B cell (primary cell): Measurements from ENCODE around the gene ZCCHC24.

ENCODE experiments used
- EZH2 ChIP-seq: IDR thresholded peaks from 2 replicates; pipeline ENCODE4 v1.6.1; 2012; ENCODE audit warnings: borderline replicate concordance, low read depth, mild to moderate bottlenecking, moderate library complexity, low read length; ENCODE audit not compliant: insufficient read depth, poor library complexity, severe bottlenecking
- TF ChIP-seq, protein P1 (sequence below): fragments of 200-600 bp; IDR thresholded peaks from one replicate; pipeline ENCODE4 v1.8.0; 2022; ENCODE audit warnings: antibody characterized with exemption, mild to moderate bottlenecking

DNA sequence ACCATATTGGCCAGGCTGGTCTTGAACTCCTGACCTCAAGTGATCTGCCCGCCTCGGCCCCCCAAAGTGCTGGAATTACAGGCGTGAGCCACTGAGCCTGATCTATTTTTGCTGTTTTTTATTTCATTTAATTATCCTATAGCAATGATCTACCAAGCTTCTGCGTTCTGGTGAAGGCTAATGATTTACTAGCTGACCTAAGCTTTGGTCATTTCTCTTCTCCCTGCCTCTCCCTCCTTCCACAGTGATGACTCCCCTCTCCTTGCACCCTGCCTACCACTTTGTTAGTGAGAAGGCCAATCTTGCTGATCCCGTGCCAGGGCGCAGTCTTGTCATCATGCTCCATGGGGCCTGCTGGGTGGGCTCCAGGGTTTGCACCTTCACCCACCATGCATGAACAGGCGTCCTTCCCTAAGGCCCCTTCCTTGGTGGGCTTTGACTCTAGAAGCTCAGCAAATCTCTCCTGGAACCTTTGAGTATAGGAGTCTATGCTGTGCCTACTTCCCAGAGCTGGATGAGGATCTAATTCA, 11.9 kb upstream of the ZCCHC24 start:
- TF ChIP-seq, protein P1, sequence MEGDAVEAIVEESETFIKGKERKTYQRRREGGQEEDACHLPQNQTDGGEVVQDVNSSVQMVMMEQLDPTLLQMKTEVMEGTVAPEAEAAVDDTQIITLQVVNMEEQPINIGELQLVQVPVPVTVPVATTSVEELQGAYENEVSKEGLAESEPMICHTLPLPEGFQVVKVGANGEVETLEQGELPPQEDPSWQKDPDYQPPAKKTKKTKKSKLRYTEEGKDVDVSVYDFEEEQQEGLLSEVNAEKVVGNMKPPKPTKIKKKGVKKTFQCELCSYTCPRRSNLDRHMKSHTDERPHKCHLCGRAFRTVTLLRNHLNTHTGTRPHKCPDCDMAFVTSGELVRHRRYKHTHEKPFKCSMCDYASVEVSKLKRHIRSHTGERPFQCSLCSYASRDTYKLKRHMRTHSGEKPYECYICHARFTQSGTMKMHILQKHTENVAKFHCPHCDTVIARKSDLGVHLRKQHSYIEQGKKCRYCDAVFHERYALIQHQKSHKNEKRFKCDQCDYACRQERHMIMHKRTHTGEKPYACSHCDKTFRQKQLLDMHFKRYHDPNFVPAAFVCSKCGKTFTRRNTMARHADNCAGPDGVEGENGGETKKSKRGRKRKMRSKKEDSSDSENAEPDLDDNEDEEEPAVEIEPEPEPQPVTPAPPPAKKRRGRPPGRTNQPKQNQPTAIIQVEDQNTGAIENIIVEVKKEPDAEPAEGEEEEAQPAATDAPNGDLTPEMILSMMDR: no peak
- TF ChIP-seq EZH2: no peak
